ENCODE results near the gene ARMC2.

DNA sequence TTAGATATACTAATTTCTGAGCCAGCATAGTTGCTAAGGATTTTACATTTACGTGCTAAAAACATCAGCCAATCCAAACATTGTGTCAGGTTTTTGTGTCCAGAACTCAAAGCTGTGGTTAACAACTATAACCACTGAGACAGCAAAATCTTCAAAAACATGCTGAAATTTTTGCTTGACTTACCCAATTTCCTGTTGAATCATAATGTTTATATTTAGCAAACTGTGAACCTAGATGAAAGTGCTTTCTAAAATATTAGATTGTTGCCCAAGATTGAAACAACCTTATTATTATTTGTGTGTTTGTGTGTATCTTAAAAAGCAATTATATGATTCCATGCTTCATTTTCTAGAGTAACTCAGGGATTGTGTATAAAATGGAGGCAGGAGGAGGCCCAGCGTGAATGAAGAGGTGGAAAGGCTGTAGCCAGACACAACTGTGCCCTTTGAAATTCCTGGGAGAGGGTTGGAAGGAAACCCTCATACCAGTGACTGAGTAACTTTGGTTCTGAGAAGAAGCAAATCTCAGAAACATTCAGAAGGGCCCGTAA is 48.0 kb downstream of the ARMC2 start:
- TF ChIP-seq POLR2AphosphoS5 (IDR thresholded peaks at IDR 0.05; ENCODE audit: borderline replicate concordance, low read depth, low read length) (no peak), EZH2 (IDR thresholded peaks at IDR 0.05) (no peak)
